ENCODE results near the gene CD163.

CD163 gene

DNA sequence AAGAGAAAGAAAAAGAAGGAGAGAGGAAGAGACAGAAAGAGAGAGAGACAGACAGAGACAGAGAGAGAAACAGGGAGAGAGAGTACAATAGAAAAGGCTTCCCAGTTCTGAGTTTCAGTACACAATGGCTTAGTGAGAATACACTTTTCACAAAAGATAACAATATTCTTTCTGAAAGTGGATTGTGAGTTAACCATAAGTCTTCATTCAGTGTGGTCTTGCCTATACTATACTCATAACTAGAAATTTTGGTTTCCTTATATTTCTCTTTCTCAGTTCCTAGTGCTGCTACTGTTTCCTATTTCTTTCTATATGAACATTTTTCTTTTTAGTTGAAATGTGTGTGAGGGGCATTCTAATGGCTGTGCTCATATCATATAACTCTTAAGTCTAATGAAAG, 68.9 kb downstream of the CD163 start:
- no peak overlapping the region for H3K27ac ChIP-seq
- TF ChIP-seq ZFX (IDR thresholded peaks at IDR 0.05) = no peak
- TF ChIP-seq, protein P1, sequence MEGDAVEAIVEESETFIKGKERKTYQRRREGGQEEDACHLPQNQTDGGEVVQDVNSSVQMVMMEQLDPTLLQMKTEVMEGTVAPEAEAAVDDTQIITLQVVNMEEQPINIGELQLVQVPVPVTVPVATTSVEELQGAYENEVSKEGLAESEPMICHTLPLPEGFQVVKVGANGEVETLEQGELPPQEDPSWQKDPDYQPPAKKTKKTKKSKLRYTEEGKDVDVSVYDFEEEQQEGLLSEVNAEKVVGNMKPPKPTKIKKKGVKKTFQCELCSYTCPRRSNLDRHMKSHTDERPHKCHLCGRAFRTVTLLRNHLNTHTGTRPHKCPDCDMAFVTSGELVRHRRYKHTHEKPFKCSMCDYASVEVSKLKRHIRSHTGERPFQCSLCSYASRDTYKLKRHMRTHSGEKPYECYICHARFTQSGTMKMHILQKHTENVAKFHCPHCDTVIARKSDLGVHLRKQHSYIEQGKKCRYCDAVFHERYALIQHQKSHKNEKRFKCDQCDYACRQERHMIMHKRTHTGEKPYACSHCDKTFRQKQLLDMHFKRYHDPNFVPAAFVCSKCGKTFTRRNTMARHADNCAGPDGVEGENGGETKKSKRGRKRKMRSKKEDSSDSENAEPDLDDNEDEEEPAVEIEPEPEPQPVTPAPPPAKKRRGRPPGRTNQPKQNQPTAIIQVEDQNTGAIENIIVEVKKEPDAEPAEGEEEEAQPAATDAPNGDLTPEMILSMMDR (conservative IDR thresholded peaks at IDR 0.05) = no peak

DNA sequence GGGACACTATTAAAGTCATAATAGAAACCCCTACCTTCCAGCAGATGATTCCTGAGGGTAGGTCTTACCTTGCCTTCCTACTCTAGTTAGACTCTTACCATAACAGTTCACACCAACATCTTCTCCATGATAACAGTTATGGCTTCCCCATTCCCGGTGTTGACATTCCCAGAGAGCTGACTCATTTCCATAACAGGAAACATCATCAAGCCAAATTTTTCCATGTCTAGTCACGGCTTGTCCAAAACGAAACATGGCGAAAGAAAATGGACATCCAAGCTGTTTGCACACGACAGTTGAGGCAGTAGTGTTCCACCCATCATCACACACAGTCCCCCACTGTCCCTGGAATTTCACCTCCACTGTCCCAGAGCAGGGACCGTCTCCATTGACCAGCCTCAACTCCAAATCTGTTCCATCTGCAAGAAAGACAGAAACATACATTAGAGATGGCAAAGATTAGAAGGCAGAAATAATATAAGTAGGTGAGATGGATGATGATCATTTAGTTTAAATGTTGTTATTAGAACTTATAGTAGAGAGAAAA, 70.2 kb downstream of the CD163 start:
- TF ChIP-seq, protein P1 (conservative IDR thresholded peaks at IDR 0.05) = no peak
- no peak for TF ChIP-seq ZFX (IDR thresholded peaks at IDR 0.05)
- no peak overlapping the region for H3K27ac ChIP-seq

DNA sequence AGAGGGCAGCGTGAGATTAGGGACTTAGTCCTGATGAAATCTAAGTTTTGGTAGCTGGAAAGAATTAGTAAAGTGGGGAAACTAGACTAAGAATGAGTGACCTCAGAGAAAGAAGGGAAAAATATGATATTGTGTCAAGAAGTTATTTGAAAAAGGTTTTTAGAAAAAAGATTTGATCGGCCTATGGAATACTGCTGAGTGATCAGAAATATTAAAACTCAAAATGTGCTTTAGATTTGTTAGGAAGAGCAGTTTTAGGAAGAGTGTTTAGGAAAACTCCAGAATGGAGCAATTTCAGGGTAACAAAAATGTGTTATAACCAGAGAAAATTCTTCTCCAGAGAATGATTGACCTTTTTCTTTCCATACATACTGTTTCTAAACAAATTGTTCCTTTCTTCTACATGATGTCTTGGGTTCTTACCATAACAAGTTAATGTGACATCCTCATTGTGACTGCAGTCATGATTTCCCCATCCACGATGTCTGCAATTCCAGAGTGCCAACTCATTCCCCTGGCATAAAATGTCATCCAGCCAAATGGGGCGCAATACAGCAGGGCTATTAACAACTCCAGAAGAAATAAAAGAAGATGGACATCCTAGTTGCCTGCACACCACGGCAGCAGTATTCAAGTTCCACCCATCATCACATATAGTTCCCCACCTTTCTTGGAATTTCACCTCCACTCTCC, 71.4 kb downstream of the CD163 start:
- H3K27ac ChIP-seq = no peak overlapping the region
- TF ChIP-seq ZFX (IDR thresholded peaks at IDR 0.05) = no peak
- TF ChIP-seq, protein P1 (conservative IDR thresholded peaks at IDR 0.05) = no peak
